Stimulated activated naive B cell treated with anti-CD40 and anti-IgM and Interleukin-4, amounts not matched to agents 10 μg/mL and 1 μg/mL and 100 μg/mL, for 72 hours (primary cell): ENCODE data around the gene LYZL6.
A peak's percentile ranks its signal among the peaks of the same experiment; 100 is the strongest.

Experiments
- ATAC-seq, 2 donors: fragments of 150-1000 bp; cut with Tn5 transposase; replicated peaks; 2 replicates each; pipeline ENCODE4 v1.10.0; 2021; ENCODE audit warnings: moderate library complexity in 1 of 2
- DNase-seq: peaks from one replicate; pipeline ENCODE4 v3.0.0; 2021
- H3K27ac Mint-ChIP-seq: one replicate; pipeline ENCODE4 v1.8.0; 2022; ENCODE audit warnings: mild to moderate bottlenecking, mixed read lengths
- H3K27me3 Mint-ChIP-seq, 2 donors: one replicate each; pipeline ENCODE4 v1.8.0; 2022; ENCODE audit warnings: mixed read lengths in 2 of 2
- H3K36me3 Mint-ChIP-seq, 2 donors: one replicate each; pipeline ENCODE4 v1.8.0; 2022; ENCODE audit warnings: mixed read lengths in 2 of 2, mild to moderate bottlenecking in 1 of 2
- H3K4me1 Mint-ChIP-seq, 2 donors: one replicate each; pipeline ENCODE4 v1.8.0; 2022; ENCODE audit warnings: mixed read lengths in 2 of 2, mild to moderate bottlenecking in 1 of 2
- H3K4me3 Mint-ChIP-seq, 2 donors: one replicate each; pipeline ENCODE4 v1.8.0; 2022; ENCODE audit warnings: mild to moderate bottlenecking in 2 of 2, mixed read lengths in 2 of 2, moderate library complexity in 1 of 2
- H3K9me3 Mint-ChIP-seq, 2 donors: one replicate each; pipeline ENCODE4 v1.8.0; 2022; ENCODE audit warnings: mixed read lengths in 2 of 2, mild to moderate bottlenecking in 1 of 2

Gene LYZL6

GRCh38 chr17:35943537-35943936 lies at the start of gene LYZL6:
Gene LYZL6, minus strand, starts transcription at chr17:35943713. Its CDS starts 4,357 bp downstream, at chr17:35939356.
- no peak within 1 kb of the TSS for H3K27ac Mint-ChIP-seq
- H3K4me3 Mint-ChIP-seq: no peak within 1 kb of the TSS
- H3K36me3 Mint-ChIP-seq: no peaks in the 10 kb centered on the region
- ATAC-seq: no peak
- no peaks in the 10 kb centered on the region for H3K9me3 Mint-ChIP-seq
- H3K27me3 Mint-ChIP-seq: no peaks in the 10 kb centered on the region
- no peak for DNase-seq
- no peaks in the 10 kb centered on the region for H3K4me1 Mint-ChIP-seq

- no peak for ATAC-seq
- no peak for DNase-seq
- Mint-ChIP-seq H3K27ac (no peak overlapping the region), H3K4me3 (no peak overlapping the region), H3K27me3 (no peaks in the 10 kb centered on the region), H3K36me3 (peaks cover 3 to 5% of the 10 kb centered on the region in 2 donors), H3K9me3 (peaks cover 0 to 8% of the 10 kb centered on the region in 2 donors), H3K4me1 (peaks cover 6 to 15% of the 10 kb centered on the region in 2 donors)
These were observed 47.6 kb upstream of the LYZL6 start for GRCh38 chr17:35991075-35991474.

GRCh38 chr17:35988164-35988563 lies 44.7 kb upstream of the LYZL6 start:
- H3K4me3 Mint-ChIP-seq: no peak overlapping the region
- H3K27me3 Mint-ChIP-seq: peaks cover 0 to 7% of the 10 kb centered on the region in 2 donors
- no peak for DNase-seq
- ATAC-seq: no peak
- no peak overlapping the region for H3K27ac Mint-ChIP-seq
- H3K9me3 Mint-ChIP-seq: peaks cover 0 to 8% of the 10 kb centered on the region in 2 donors
- H3K36me3 Mint-ChIP-seq: peaks cover 3 to 5% of the 10 kb centered on the region in 2 donors
- H3K4me1 Mint-ChIP-seq: peaks cover 2 to 6% of the 10 kb centered on the region in 2 donors

- ATAC-seq: no peak
- Mint-ChIP-seq H3K4me3 (no peak within 1 kb of the TSS), H3K27me3 (peaks cover 0 to 7% of the 10 kb centered on the region in 2 donors), H3K9me3 (peaks cover 0 to 8% of the 10 kb centered on the region in 2 donors), H3K27ac (no peak within 1 kb of the TSS), H3K4me1 (peaks cover 3 to 9% of the 10 kb centered on the region in 2 donors), H3K36me3 (peaks cover 3 to 5% of the 10 kb centered on the region in 2 donors)
- no peak for DNase-seq
These were observed 43.1 kb upstream of the LYZL6 start, which contains the start of gene CCL14 for GRCh38 chr17:35986643-35987042. Gene CCL14, minus strand, starts transcription at chr17:35986729. Its CDS starts 80 bp downstream, at chr17:35986649.

GRCh38 chr17:35984140-35984539 lies 40.6 kb upstream of the LYZL6 start:
- DNase-seq (no peak), ATAC-seq (no peak)
- H3K27ac Mint-ChIP-seq: no peak overlapping the region
- peaks cover 3 to 9% of the 10 kb centered on the region in 2 donors for H3K4me1 Mint-ChIP-seq
- H3K27me3 Mint-ChIP-seq: peaks cover 2 to 15% of the 10 kb centered on the region in 2 donors
- peaks cover 3 to 5% of the 10 kb centered on the region in 2 donors for H3K36me3 Mint-ChIP-seq
- H3K4me3 Mint-ChIP-seq: no peak overlapping the region
- peaks cover 0 to 5% of the 10 kb centered on the region in 2 donors for H3K9me3 Mint-ChIP-seq

GRCh38 chr17:35982409-35983191 lies 39.1 kb upstream of the LYZL6 start:
- no peak overlapping the region for H3K4me3 Mint-ChIP-seq
- H3K27me3 Mint-ChIP-seq: peaks cover 6 to 15% of the 10 kb centered on the region in 2 donors
- ATAC-seq (no peak), DNase-seq (no peak)
- H3K9me3 Mint-ChIP-seq: no peaks in the 10 kb centered on the region
- no peaks in the 10 kb centered on the region for H3K36me3 Mint-ChIP-seq
- peak overlapping the region; percentile 10 for H3K27ac Mint-ChIP-seq
- peaks cover 5 to 12% of the 10 kb centered on the region in 2 donors for H3K4me1 Mint-ChIP-seq

GRCh38 chr17:35981908-35982330 lies 38.4 kb upstream of the LYZL6 start:
- DNase-seq (no peak), ATAC-seq (peak in 1 of 2 donors; percentile 39)
- no peaks in the 10 kb centered on the region for H3K36me3 Mint-ChIP-seq
- H3K27ac Mint-ChIP-seq: peak overlapping the region; percentile 10
- peaks cover 7 to 14% of the 10 kb centered on the region in 2 donors for H3K4me1 Mint-ChIP-seq
- peaks cover 6 to 15% of the 10 kb centered on the region in 2 donors for H3K27me3 Mint-ChIP-seq
- no peaks in the 10 kb centered on the region for H3K9me3 Mint-ChIP-seq
- H3K4me3 Mint-ChIP-seq: no peak overlapping the region

- Mint-ChIP-seq H3K27me3 (peaks cover 6 to 15% of the 10 kb centered on the region in 2 donors), H3K36me3 (no peaks in the 10 kb centered on the region), H3K9me3 (no peaks in the 10 kb centered on the region), H3K4me1 (peaks cover 7 to 18% of the 10 kb centered on the region in 2 donors), H3K4me3 (peak within 1 kb of the TSS in 1 of 2 donors; percentile 19), H3K27ac (peak within 1 kb of the TSS; percentile 15)
- no peak for DNase-seq
- no peak for ATAC-seq
These were observed 37.7 kb upstream of the LYZL6 start, which contains the start of gene CCL16 for GRCh38 chr17:35981246-35981645. Gene CCL16, minus strand, starts transcription at chr17:35981497. Its CDS starts 77 bp downstream, at chr17:35981420.

- no peak for DNase-seq
- Mint-ChIP-seq H3K4me3 (no peak overlapping the region), H3K27me3 (peaks cover 6 to 7% of the 10 kb centered on the region in 2 donors), H3K9me3 (no peaks in the 10 kb centered on the region), H3K27ac (no peak overlapping the region), H3K36me3 (no peaks in the 10 kb centered on the region), H3K4me1 (peaks cover 7 to 25% of the 10 kb centered on the region in 2 donors)
- ATAC-seq: no peak
These were observed 34.8 kb upstream of the LYZL6 start for GRCh38 chr17:35978346-35978745.

GRCh38 chr17:35977509-35977908 lies 34.0 kb upstream of the LYZL6 start:
- DNase-seq: no peak
- Mint-ChIP-seq H3K9me3 (no peaks in the 10 kb centered on the region), H3K27me3 (peaks cover 6 to 12% of the 10 kb centered on the region in 2 donors), H3K4me3 (no peak overlapping the region), H3K27ac (no peak overlapping the region), H3K36me3 (no peaks in the 10 kb centered on the region), H3K4me1 (peaks cover 7 to 25% of the 10 kb centered on the region in 2 donors)
- peak; percentile 56 to 66 for ATAC-seq

GRCh38 chr17:35973333-35974260 lies 30.1 kb upstream of the LYZL6 start:
- Mint-ChIP-seq H3K9me3 (no peaks in the 10 kb centered on the region), H3K4me3 (no peak overlapping the region), H3K4me1 (peaks cover 10 to 30% of the 10 kb centered on the region in 2 donors), H3K27me3 (peaks cover 0 to 4% of the 10 kb centered on the region in 2 donors), H3K27ac (peak overlapping the region; percentile 3), H3K36me3 (no peaks in the 10 kb centered on the region)
- DNase-seq: no peak
- no peak for ATAC-seq

GRCh38 chr17:35972945-35973332 lies 29.4 kb upstream of the LYZL6 start:
- H3K27ac Mint-ChIP-seq: no peak overlapping the region
- peaks cover 0 to 4% of the 10 kb centered on the region in 2 donors for H3K27me3 Mint-ChIP-seq
- no peak overlapping the region for H3K4me3 Mint-ChIP-seq
- no peaks in the 10 kb centered on the region for H3K9me3 Mint-ChIP-seq
- H3K4me1 Mint-ChIP-seq: peaks cover 10 to 30% of the 10 kb centered on the region in 2 donors
- H3K36me3 Mint-ChIP-seq: no peaks in the 10 kb centered on the region
- ATAC-seq (no peak), DNase-seq (no peak)

- peaks cover 8 to 26% of the 10 kb centered on the region in 2 donors for H3K4me1 Mint-ChIP-seq
- peaks cover 0 to 4% of the 10 kb centered on the region in 2 donors for H3K27me3 Mint-ChIP-seq
- no peak overlapping the region for H3K27ac Mint-ChIP-seq
- DNase-seq (no peak), ATAC-seq (no peak)
- no peaks in the 10 kb centered on the region for H3K9me3 Mint-ChIP-seq
- H3K4me3 Mint-ChIP-seq: no peak overlapping the region
- H3K36me3 Mint-ChIP-seq: no peaks in the 10 kb centered on the region
These were observed 29.0 kb upstream of the LYZL6 start for GRCh38 chr17:35972535-35972934.

- H3K27ac Mint-ChIP-seq: no peak overlapping the region
These were observed 28.6 kb upstream of the LYZL6 start for GRCh38 chr17:35972066-35972465.

More at GRCh38 chr17:35972066-35972465, 28.6 kb upstream of the LYZL6 start:
- peaks cover 0 to 4% of the 10 kb centered on the region in 2 donors for H3K27me3 Mint-ChIP-seq
- no peaks in the 10 kb centered on the region for H3K9me3 Mint-ChIP-seq
- H3K4me1 Mint-ChIP-seq: peaks cover 6 to 24% of the 10 kb centered on the region in 2 donors
- no peaks in the 10 kb centered on the region for H3K36me3 Mint-ChIP-seq
- H3K4me3 Mint-ChIP-seq: no peak overlapping the region
- ATAC-seq (no peak), DNase-seq (no peak)
